Right ventricle myocardium inferior (tissue), 1 donor: ENCODE results near the gene ARID1A. TPM values are rescaled to one million over a fixed set of nuclear protein-coding genes. Genes with fewer than 3 reads are reported as not detected.
A peak's percentile ranks its signal among the peaks of the same experiment; 100 is the strongest.

Experiments used
- ATAC-seq: fragments of 200-7000 bp; cut with Tn5 transposase; one replicate; pipeline ENCODE4 v1.9.1; 2020; ENCODE audit warnings: mild to moderate bottlenecking, moderate library complexity
- DNase-seq: peaks from one replicate; pipeline ENCODE4 v3.0.0; 2021; ENCODE audit errors: missing footprints
- intact Hi-C: fragments of 100-400 bp; cut with DNase I; formaldehyde crosslinking; loops from one replicate; pipeline ENCODE4 v1.11.0; 2022
- total RNA-seq: library from RNA; stranded (reverse); fragmentation: NEBNext Ultra II Directional; extraction: Animal tissue kit (Norgen Biotek cat#: 25700); gene quantifications from one replicate; pipeline ENCODE4 v1.2.1, GENCODE V29; 2021
- donor health status: DM: no; HTN: yes; CAD: no; lungs with severe emphysema.

ARID1A gene
- total RNA-seq, 1 donor from 2014 or later, result 27.5 TPM

DNA sequence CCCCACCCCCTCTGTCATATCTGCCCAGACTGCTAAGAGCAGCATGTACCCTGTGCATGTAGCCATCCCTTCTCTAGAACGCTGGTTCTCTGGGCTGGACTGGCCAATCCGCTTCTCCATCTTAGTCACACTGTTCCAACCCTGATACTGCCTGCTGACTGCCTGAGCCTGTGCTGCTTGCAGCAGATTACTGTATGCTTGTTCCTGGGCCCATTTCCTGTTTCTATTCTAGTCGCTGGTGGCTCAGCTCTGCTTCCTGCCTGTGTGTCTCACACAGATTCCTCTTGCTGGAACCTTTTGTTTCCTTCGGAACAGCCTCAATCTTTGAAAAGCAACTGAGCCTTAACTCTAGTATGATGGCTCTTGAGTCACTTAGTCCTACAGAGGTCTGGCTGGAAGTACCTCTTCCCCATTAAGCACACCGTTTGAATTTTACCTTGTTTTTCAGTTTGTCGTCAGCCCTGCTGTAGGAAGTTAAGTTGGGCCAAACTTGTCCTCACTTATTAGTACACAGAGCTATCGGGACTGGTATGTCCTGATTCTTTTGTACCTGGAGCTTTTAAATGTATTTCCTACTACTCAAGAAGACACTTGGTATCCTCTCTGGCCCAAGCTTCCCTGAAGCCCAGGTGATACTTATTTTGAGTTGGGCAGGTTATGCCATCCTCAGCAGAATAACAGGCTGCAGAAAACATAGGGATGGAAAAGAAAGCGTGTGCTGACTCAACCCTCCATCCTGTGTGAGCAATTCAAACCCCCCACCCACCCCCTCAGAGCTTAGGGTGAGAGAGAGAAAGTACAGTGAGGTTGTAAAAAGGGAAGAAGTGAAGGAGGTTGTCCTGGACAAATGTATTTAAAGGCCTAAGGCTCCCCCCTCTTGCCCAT is 48.5 kb downstream of the ARID1A start:
- intact Hi-C loops, result loop anchor here (1.0 to 5.0 kb wide), 3 partner anchors 8 to 47 kb away; partner anchors contain the start of genes ARID1A and PIGV
- DNase-seq, result peak; percentile 88
- peak; percentile 98 for ATAC-seq

DNA sequence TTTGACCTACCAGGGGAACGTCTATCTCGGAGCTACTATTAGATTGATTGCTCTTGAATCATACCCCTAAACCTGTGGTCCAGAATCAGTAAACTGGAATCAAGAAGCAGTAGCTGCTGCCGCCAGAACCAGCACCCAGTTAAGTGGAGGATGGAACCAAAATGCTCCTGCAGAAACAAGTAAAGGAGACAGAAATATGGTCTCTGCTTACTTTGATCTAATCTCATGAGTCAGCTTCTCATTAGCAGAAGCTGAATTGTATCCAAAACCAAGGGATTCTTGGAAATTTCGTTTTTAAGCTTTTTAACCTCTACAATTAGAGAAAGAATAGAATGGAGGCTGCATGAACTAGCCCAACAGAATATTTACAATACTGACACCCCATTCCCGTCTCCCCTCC is 49.4 kb downstream of the ARID1A start:
- ATAC-seq, result no peak
- DNase-seq, result no peak
- intact Hi-C loops, result loop anchor here (2.0 kb wide), 1 partner anchor 42 kb away; the partner anchor contains the start of gene PIGV

DNA sequence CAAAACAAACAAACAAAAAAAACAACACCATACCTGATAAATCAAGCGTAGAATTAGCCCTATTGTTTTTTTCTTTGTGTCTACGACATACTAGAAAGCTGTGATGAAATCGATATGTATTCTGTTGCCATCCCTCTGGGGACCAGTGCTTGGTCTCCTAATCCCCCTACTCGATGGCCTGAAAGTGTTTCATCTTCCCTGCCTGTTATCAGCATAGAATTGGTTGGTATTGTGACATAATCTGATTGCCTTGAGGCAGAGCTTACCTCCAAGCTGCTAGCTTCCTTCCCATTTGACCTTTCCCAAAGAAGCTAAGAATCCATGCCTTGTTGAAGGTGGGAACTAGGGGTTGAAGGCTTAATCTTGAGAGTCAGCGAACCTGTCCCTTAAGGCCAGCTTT is 51.2 kb downstream of the ARID1A start:
- DNase-seq (no peak), ATAC-seq (no peak)
- intact Hi-C loops, result no loop called here

DNA sequence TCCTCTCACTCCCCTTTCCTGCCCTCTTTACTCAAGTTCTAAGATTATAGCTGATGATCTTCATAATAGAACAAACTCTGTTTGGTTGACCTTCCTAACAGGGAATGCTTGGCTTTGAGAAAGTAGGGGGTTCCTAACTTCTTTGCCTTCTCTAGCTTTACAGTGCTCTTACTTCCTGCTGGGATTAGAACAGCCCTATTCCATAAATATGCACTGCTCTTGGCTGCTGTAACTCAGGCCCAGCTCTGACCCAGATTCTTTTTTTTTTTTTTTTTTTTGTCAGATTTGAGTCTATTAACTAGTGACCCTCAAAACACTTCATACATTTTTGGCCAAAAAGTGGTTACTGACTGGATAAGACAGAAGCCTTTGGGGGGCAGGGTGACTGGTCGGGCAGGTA is 52.5 kb downstream of the ARID1A start:
- DNase-seq, result no peak
- intact Hi-C loops, result no loop called here
- ATAC-seq, result no peak

DNA sequence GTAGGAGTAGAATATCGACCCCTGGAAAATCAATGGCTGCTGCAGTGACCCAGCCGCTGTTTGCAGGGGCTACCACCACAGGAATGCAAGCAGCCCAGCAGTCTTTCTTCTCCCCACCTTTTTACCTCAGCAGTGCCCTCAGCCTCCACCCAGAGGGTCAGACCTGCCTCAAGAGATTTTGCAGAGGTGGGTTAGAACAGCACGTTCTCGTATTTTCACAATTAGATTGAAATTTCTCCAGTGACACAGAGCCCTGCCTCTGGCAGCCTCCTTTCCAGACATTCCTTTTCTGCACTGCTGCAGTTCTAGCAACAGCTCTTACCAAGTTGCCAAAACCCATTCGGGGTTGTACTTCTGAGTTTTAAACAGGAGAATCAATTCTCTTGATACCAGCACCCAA is 53.6 kb downstream of the ARID1A start:
- no peak for DNase-seq
- ATAC-seq, result no peak
- intact Hi-C loops, result no loop called here

DNA sequence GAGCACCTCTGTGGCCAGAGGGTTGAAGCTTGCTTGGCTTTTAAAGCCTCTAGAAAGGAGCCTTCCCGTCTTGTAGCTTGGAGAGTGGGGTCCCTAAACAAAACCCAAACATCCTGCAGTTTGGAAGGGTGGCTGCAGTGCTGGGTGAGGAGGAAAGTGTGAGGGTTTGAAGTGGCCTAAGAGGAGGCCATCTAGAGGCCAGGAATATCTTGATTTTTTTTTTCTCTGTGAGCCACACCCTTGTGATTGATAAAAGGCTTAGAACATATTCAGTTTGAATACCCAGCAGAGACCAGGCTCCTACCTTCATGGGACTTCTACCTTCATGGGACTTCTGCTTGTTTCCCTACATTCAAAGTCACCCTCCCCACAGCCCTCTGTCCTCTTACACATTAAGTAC is 54.6 kb downstream of the ARID1A start:
- intact Hi-C loops, result no loop called here
- DNase-seq, result no peak
- no peak for ATAC-seq

DNA sequence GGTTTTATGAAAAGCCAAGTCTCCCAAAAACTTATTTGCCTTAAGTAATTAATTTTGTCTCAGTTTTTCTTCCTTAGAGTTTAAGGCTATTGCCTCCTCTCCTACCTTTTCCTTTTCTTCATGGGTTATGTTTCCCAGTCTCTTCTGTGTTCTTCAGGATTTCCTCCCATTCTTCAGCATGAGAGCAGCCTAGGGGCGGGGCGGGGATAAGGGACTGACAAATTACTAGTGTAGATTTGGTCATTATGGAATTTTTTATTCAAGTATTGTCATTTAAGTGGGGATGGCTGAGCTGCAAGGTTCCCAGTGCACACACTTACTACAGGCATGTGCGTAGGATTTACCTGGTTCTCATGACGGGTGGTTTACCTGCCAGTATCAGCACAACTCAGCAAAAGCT is 56.7 kb downstream of the ARID1A start:
- ATAC-seq (no peak), DNase-seq (peak; percentile 73)
- intact Hi-C loops, result loop anchor here (1.0 kb wide), 1 partner anchor 8 kb away; no protein-coding TSS in a partner anchor

DNA sequence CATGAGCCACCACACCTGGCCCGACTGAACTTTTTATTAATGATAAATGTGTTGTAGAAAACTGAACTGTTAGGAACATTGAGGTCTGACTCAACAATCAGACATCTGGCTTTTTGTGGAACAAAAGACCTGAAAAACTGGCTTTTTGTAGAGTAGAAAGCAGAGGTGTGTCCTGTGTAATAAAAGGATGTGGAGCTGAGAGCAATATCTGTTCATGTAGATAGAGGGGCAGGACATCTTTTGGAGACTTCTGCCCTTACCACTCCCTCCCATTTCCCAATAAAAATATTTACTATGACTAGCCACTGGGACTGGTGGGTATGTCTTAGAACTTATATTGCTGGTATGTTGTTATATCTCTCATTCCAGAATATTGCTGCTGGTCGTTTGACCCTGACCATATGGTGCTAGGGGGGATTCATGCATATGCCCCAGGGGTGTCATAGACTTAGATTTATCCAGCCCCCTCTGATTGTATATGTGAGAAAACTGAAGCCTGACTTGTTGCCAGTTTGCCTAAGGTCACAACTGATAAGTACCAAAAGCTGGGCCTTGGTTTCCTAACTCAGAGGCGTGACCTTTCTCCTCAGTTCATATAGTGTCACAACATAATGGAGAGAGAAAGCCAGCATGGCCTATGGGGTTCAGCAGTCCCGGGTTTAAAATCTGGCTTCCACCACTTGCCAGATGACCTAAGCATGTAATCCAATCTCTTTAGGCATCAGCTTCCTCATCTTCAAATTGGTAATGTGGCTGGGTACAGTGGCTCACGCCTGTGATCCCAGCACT is 58.5 kb downstream of the ARID1A start:
- intact Hi-C loops, result no loop called here
- no peak for ATAC-seq
- no peak for DNase-seq

DNA sequence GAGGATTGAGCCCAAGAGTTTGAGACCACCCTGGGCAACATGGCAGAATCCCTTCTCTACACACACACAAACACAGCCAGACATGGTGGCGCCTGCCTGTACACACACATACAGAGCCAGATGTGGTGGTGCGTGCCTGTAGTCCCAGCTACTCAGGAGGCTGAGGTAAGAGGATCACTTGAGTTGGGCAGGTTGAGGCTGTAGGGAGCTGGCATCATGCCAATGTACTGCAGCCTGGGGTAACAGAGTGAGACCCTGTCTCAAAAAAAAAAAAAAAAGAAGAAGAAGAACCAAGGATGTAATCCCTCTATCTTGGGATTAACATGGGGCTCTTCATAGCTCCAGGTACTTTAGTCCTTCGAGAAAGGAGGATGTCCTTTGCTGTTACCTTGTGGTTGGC is 62.5 kb downstream of the ARID1A start:
- intact Hi-C loops, result no loop called here

DNA sequence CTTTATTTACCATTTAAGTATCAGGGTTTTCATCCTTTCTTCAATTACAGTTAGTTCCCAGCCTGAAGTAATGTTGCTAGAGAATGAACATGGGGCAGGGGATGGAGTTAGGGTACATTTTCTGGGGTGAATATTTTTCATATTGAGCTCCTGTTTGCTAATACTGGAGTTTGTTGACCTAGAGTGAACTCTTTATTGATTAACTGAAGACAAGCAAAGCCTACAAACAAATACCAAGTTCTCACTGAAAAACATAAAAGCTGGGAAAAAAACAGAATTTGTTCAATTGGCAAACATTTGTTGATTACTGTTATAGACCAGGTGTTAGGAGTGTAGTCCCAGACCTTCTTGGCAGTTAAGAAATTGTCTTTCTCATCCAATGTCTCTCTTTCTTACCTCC is 63.7 kb downstream of the ARID1A start:
- intact Hi-C loops, result no loop called here
- DNase-seq (no peak), ATAC-seq (no peak)

More for the DNA sequence above, 62.5 kb downstream of the ARID1A start:
- ATAC-seq (no peak), DNase-seq (no peak)

DNA sequence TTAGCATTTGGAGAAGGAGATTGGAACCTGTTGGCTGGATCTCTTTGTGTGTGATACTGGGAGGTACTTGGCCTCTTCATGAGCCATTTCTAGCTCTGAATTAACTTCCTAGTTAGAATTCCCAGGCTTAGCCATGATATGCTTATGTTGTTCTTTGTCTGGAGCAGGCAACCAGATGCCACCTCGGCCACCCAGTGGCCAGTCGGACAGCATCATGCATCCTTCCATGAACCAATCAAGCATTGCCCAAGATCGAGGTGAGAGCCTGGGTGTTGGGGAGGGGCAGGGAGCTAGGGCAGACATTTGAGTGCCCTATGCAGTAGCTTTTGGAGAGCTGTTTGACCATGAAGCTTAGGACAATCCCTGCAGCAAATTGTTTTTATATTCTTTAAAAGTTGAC is 65.4 kb downstream of the ARID1A start:
- intact Hi-C loops, result no loop called here
- no peak for ATAC-seq
- no peak for DNase-seq

DNA sequence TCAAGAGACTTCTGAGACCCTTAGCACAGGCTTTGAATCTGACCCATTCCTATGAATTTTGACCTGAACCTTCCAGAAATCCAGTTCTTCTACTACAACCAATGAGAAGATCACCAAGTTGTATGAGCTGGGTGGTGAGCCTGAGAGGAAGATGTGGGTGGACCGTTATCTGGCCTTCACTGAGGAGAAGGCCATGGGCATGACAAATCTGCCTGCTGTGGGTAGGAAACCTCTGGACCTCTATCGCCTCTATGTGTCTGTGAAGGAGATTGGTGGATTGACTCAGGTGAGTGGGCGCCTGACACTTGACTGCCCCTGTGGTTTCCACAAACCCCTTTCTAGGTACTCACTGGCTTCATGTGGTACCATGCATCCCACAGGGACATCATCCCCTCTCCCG is 71.9 kb downstream of the ARID1A start:
- no peak for DNase-seq
- intact Hi-C loops, result no loop called here
- no peak for ATAC-seq

DNA sequence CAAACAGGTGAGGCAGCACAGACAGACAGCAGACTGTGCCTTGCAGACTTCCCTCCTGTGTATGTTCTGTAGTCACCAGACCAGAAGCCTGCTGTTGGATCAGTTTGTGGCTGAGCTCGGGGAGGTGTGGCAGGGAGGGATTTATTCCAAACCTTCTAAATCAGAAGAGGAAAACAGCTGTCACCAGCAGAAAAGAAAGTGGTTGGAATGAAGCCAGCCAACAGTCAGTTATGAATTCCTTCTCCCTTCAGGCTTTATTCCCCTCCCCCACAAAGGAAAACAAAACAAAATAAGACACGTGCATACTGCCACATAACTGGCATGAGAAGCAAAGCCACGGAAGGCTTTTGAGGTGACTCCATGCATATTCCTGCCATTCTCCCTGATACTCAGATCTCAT is 72.9 kb downstream of the ARID1A start:
- ATAC-seq, result peak; percentile 27
- DNase-seq, result no peak
- intact Hi-C loops, result no loop called here

DNA sequence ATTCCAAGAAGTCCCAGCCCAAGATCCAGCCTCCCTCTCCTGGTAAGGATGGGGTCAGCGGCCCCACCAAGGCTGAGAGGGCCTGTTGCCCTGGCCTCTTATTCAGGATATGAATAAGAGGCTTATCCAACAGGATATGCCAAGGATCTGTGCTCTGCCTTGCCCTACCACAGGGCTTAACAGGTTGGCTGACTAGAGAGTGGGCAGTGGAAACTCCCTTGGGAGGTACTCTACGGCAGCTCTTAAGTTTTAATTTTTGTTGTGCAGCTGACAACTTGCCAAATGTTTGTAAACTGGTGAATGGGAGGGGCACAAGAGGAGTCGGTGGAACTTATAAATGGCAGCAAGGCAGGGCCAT is 75.4 kb downstream of the ARID1A start:
- no peak for DNase-seq
- no peak for ATAC-seq

DNA sequence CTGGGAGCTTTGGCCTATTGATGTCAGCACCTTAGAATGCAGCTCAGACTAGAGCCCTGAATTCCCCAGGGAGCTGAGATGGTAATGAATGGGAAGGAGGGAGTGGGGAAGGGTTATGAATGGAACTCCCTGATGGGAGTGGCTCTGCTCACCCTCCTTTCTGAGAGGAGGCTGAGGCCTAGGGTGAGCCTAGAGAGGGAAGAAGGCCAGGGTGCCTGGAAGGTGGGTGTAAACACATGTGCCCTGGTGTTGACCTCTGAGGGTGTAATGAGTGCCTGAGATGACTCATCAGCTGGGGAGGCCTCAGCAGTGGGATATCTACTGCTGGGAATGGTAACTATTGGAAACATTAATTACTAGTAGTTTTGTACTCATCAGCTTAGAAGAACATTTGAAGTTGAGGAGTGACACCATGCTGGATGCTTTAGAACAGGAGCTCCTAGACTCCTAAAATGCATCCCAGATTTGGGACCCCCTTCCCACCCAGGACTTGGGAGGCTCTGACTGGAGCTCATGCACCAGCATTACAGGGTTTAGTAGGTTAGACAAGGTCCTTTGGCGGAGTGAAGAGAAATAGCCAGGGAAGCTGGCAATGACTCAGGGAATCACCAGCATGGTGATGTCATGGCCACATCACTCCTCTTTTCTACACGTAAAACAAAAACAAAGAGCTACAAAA is 76.0 kb downstream of the ARID1A start:
- DNase-seq (no peak), ATAC-seq (peak; percentile 83)
- intact Hi-C loops, result no loop called here

More for the DNA sequence above, 75.4 kb downstream of the ARID1A start:
- intact Hi-C loops, result no loop called here

DNA sequence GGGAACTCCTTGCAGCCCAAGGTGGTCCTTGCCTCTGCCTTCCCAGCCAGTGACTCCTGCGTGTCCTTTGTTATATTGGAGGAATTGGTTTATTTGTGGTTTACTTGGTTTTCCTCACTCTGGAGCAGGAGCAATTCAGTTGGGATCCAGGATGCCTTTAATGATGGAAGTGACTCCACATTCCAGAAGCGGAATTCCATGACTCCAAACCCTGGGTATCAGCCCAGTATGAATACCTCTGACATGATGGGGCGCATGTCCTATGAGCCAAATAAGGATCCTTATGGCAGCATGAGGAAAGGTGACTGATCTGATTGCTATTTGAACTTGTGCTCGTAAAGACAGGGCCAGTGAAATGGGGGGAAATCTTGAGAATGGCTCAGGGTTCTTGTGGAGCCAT is 76.9 kb downstream of the ARID1A start:
- intact Hi-C loops, result no loop called here
- ATAC-seq (no peak), DNase-seq (no peak)

DNA sequence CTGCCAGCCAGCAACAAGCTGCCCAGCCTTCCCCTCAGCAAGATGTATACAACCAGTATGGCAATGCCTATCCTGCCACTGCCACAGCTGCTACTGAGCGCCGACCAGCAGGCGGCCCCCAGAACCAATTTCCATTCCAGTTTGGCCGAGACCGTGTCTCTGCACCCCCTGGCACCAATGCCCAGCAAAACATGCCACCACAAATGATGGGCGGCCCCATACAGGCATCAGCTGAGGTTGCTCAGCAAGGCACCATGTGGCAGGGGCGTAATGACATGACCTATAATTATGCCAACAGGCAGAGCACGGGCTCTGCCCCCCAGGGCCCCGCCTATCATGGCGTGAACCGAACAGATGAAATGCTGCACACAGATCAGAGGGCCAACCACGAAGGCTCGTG is 78.6 kb downstream of the ARID1A start:
- ATAC-seq, result no peak
- intact Hi-C loops, result no loop called here
- no peak for DNase-seq

DNA sequence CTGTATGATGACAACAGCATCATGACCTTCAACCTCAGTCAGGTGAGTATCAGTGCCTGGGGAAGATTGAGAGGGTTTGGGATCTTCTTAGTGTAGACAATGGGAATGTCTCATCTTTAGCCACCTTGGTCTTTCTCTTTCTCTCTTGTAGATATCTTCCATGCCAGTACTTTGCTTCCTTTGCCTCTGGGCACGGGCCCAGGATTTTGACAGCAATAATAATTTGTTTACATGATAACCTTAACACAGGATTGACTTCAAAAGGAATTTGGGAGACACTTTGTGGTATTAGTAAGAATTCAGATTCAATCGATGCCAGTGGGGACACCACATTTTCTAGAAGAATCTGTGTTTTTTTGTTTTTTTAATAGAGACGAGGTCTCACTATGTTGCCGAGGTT is 79.9 kb downstream of the ARID1A start:
- ATAC-seq (no peak), DNase-seq (no peak)
- intact Hi-C loops, result no loop called here

DNA sequence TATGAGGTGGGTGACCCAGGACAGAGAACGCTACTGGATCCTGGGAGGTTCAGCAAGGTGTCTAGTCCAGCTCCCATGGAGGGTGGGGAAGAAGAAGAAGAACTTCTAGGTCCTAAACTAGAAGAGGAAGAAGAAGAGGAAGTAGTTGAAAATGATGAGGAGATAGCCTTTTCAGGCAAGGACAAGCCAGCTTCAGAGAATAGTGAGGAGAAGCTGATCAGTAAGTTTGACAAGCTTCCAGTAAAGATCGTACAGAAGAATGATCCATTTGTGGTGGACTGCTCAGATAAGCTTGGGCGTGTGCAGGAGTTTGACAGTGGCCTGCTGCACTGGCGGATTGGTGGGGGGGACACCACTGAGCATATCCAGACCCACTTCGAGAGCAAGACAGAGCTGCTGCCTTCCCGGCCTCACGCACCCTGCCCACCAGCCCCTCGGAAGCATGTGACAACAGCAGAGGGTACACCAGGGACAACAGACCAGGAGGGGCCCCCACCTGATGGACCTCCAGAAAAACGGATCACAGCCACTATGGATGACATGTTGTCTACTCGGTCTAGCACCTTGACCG is 83.4 kb downstream of the ARID1A start:
- intact Hi-C loops, result no loop called here
- ATAC-seq (no peak), DNase-seq (no peak)
